Skeletal muscle tissue (tissue), 4 donors: ENCODE results near the gene CHCHD6. TPM values are rescaled to one million over a fixed set of nuclear protein-coding genes. Genes with fewer than 3 reads are reported as not detected.

Experiments
- H3K27ac ChIP-seq: one replicate; pipeline ENCODE4 v1.7.0; 2013; ENCODE audit warnings: mild to moderate bottlenecking, low read depth, low read length, inconsistent platforms
- H3K27me3 ChIP-seq, 3 donors: one replicate each; pipeline ENCODE4 v1.7.0; 2013; ENCODE audit warnings: low read length in 3 of 3; ENCODE audit not compliant: control insufficient read depth in 3 of 3, insufficient read depth in 3 of 3
- H3K36me3 ChIP-seq, 3 donors: one replicate each; pipeline ENCODE4 v1.7.0; 2013; ENCODE audit warnings: low read length in 3 of 3; ENCODE audit not compliant: control insufficient read depth in 3 of 3, insufficient read depth in 3 of 3
- H3K4me1 ChIP-seq, 3 donors: one replicate each; pipeline ENCODE4 v1.7.0; 2013; ENCODE audit warnings: low read length in 3 of 3, mild to moderate bottlenecking in 3 of 3; ENCODE audit not compliant: control insufficient read depth in 3 of 3, insufficient read depth in 3 of 3
- H3K4me3 ChIP-seq, 3 donors: one replicate each; pipeline ENCODE4 v1.7.0; 2013; ENCODE audit warnings: low read length in 3 of 3
- H3K9ac ChIP-seq, 3 donors: one replicate each; pipeline ENCODE4 v1.7.0; 2013; ENCODE audit warnings: low read length in 3 of 3, mild to moderate bottlenecking in 3 of 3, moderate library complexity in 2 of 3, low read depth in 1 of 3
- H3K9me3 ChIP-seq, 3 donors: one replicate each; pipeline ENCODE4 v1.7.0; 2013; ENCODE audit warnings: low read length in 3 of 3; ENCODE audit not compliant: control insufficient read depth in 3 of 3
- total RNA-seq: library from RNA; depleted of rRNA; stranded (reverse); fragments of >200 nt; gene quantifications from one replicate; pipeline ENCODE4 v1.2.3, GENCODE V29; 2014
- donor health status: Osteomylitis.

CHCHD6 gene
- total RNA-seq, 1 donor from 2014 or later = 8.9 TPM

DNA sequence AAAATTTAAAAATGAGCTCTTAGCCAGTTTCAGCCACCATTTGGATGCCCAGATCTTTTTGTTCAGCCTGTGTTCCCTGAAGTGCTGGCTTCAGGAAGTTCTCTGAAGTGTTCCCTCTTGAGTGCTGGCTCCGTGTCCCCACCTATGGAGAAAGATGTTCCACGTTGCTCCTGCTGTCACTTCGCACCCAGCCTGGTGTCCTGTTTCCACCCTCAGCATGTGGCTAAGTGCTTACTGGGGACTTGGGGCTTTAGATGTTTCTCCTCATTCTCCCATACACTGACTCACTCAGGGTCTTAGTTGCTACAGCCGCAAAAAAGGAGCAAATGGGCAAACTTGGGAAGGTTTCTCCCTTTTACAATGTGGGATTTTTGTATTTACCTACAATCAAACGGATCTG, 16.6 kb downstream of the CHCHD6 start:
- H3K27ac ChIP-seq = no peak overlapping the region
- H3K9ac ChIP-seq = no peak overlapping the region
- H3K4me1 ChIP-seq = no peaks in the 10 kb centered on the region
- H3K27me3 ChIP-seq = no peaks in the 10 kb centered on the region
- no peaks in the 10 kb centered on the region for H3K36me3 ChIP-seq
- no peak overlapping the region for H3K4me3 ChIP-seq
- no peaks in the 10 kb centered on the region for H3K9me3 ChIP-seq

DNA sequence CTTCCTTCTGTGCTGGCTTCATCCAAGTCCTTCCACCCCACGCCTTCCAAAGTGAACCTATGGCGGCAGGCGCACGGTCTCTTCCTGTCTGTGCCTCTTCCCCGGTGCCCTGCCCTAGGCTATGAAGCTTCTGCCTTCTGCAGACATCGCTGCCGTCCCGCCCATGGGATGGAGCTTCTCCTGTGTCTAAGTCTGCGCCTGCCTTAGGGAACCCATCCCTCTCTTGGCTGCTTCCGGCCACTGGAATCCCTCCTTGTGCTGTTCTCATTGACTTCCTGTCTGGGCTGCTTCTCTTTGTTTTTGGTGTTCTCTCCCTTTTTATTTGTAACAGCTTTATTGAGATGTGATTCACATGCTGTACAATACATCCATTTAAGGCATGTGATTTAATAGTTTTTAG, 17.2 kb downstream of the CHCHD6 start:
- Histone ChIP-seq H3K27ac (no peak overlapping the region), H3K4me1 (no peaks in the 10 kb centered on the region), H3K4me3 (no peak overlapping the region)

DNA sequence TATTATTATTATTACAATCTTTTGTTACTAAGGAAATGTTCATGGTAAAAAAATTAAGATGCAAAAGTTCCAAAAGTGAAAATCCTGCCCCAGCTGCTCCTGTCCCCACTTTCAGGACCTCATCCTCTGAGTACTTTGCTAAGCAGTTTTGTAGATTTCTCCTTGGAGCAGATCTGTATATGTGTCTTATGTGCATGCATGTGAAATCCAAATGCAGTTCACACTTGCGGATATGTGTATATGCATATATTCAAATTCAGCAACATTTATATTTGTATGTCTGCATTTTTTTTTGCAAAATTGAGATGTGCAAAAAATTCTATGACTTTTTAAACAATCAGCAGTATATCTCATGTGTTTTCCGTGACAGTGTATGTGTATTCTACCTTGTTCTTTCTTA, 19.2 kb downstream of the CHCHD6 start:
- H3K4me3 ChIP-seq = no peak overlapping the region
- no peak overlapping the region for H3K9ac ChIP-seq
- no peaks in the 10 kb centered on the region for H3K27me3 ChIP-seq
- H3K27ac ChIP-seq = no peak overlapping the region
- peaks cover 0 to 8% (median 6%) of the 10 kb centered on the region in 3 donors for H3K36me3 ChIP-seq
- no peaks in the 10 kb centered on the region for H3K9me3 ChIP-seq
- no peaks in the 10 kb centered on the region for H3K4me1 ChIP-seq

More for the DNA sequence above, 17.2 kb downstream of the CHCHD6 start:
- Histone ChIP-seq H3K9ac (no peak overlapping the region), H3K36me3 (no peaks in the 10 kb centered on the region), H3K27me3 (no peaks in the 10 kb centered on the region), H3K9me3 (no peaks in the 10 kb centered on the region)

DNA sequence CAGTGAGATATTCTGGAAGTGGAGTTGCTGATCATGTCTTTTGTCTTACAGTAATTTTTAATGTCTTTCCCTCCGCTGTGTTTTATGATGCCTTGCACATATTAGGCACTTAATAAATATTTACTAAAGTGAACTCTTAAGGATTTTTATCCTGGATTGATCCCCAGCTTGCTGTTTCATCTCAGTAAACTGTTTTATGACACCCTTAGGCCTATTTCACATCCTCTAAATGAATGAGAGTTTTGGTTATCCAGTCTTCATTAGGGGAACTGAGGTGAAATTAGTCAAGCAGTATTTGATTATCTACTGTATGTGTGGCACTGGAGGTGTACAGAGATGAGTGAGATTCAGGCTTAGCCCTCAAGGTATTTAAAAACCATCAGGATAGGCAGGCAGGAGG, 19.8 kb downstream of the CHCHD6 start:
- Histone ChIP-seq H3K9ac (no peak overlapping the region), H3K9me3 (no peaks in the 10 kb centered on the region), H3K36me3 (peaks cover 0 to 9% (median 6%) of the 10 kb centered on the region in 3 donors), H3K27me3 (no peaks in the 10 kb centered on the region), H3K27ac (no peak overlapping the region), H3K4me3 (no peak overlapping the region), H3K4me1 (no peaks in the 10 kb centered on the region)

DNA sequence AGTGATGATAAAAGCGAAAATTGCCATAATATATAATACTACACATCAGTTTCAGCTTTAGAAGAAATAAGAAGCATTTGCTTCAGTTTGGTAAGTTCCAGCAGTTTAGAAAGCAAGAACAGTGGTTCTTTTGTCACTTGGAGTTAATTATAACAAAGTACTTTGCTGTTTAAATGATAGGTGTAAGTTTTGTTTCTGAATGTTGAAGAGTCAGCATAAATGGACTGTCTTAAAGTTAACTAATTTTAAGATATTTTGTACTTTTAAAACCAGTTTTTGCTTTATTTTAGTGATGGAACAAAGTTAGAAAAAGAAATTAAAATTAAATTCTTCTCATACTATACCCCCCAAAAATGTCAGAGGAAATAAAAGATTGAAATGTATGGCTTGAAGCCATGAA, 24.6 kb downstream of the CHCHD6 start:
- Histone ChIP-seq H3K36me3 (peaks cover 9 to 10% (median 10%) of the 10 kb centered on the region in 3 donors), H3K9ac (no peak overlapping the region), H3K27me3 (no peaks in the 10 kb centered on the region), H3K4me1 (no peaks in the 10 kb centered on the region), H3K9me3 (no peaks in the 10 kb centered on the region), H3K4me3 (no peak overlapping the region), H3K27ac (no peak overlapping the region)

DNA sequence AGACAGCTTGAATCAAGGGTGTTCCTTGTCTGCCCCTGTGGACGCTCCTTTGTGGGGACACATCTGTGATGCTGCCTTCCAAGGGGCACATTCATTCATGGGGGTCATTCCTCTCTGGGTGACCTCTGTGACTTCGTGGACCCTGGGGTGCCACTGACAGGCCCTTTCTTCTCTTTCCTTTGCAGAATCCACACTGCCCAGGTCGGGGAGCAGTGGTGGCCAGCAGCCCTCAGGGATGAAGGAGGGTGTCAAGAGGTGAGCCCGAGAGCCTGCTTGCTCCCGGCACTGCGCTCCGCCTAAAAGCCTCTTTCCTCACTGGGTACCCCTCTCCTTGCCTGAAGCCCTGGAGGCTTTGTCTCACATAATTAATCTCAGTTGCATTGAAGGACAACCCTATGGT, 26.3 kb downstream of the CHCHD6 start:
- Histone ChIP-seq H3K9ac (no peak overlapping the region), H3K4me3 (no peak overlapping the region)

DNA sequence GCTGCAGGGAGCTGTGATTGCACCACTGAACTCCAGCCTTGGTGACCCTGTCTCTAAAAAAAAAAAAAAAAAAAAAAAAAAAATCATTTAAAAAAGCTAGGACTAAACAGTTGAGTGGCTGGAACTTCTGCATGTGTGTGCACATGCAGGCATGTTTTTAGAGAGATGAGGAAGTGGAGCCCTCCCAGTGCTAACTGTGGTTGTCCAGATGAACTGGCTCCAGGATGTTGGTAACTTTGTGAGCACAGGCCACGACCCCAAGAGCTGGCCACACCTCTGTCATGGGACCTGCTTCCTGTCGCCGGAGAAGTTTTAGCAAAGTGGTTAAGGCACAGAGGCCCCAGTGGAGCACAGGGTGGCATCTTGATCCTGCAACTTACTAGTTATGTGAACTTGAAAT, 27.0 kb downstream of the CHCHD6 start:
- H3K27me3 ChIP-seq = no peaks in the 10 kb centered on the region
- H3K4me3 ChIP-seq = no peak overlapping the region
- no peak overlapping the region for H3K27ac ChIP-seq
- H3K4me1 ChIP-seq = no peaks in the 10 kb centered on the region
- no peaks in the 10 kb centered on the region for H3K9me3 ChIP-seq
- peaks cover 14 to 19% (median 15%) of the 10 kb centered on the region in 3 donors for H3K36me3 ChIP-seq
- H3K9ac ChIP-seq = no peak overlapping the region

More for the DNA sequence above, 26.3 kb downstream of the CHCHD6 start:
- H3K4me1 ChIP-seq = no peaks in the 10 kb centered on the region
- no peaks in the 10 kb centered on the region for H3K9me3 ChIP-seq
- H3K27ac ChIP-seq = no peak overlapping the region
- H3K36me3 ChIP-seq = peaks cover 14 to 19% (median 15%) of the 10 kb centered on the region in 3 donors
- H3K27me3 ChIP-seq = no peaks in the 10 kb centered on the region

DNA sequence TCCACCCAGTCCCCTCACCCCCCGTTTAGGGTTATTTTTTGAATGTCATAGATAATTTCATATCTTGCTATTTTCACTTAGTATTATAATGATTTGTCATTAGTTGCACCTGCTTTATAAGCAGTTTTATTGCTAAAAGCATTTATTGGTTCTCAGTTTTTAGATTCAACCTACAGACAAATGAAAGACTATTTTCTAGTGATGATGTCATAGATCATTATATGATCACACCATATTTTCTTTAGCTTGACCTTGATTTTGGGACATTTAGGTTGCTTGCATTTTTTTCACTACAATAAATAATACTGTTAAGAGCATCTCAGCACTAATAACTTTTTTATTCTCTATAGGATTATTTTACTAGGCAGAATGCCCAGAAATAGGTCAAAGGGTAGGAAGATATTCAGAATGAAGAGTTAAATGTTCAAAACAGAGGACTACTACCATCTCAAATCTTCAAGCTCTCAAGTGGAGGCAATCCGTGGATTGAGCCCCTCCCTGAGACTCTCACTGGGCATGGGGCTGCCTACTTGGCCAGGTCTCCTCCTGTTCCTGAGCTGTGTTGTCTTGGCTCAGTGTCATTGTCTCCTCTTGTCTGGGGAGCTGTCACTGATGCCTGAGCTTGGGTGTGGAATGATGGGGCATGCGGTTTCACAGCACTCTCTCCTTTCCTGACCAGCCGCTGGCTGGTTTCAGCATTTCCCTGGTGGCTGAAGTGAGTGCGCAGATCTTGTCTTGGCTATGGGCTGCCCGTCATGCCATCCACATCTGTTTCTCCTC, 28.4 kb downstream of the CHCHD6 start:
- no peak overlapping the region for H3K9ac ChIP-seq
- no peaks in the 10 kb centered on the region for H3K27me3 ChIP-seq
- H3K36me3 ChIP-seq = peaks cover 8 to 19% (median 9%) of the 10 kb centered on the region in 3 donors
- H3K4me3 ChIP-seq = no peak overlapping the region
- no peak overlapping the region for H3K27ac ChIP-seq
- H3K4me1 ChIP-seq = no peaks in the 10 kb centered on the region
- no peaks in the 10 kb centered on the region for H3K9me3 ChIP-seq

DNA sequence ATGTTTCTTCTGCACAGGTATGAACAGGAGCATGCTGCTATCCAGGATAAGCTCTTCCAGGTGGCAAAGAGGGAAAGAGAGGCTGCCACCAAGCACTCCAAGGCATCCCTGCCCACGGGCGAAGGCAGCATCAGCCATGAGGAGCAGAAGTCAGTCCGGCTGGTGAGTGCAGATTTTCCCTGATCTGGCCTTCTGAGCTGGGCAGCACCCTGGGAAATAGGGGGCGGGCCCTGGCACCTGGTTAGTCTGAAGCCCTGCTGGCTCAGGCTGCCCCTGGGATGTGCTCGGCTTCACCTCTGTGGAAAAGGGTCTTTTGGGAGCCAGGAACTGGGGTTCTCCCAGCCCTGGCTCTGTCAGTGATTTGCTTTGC, 29.0 kb downstream of the CHCHD6 start:
- Histone ChIP-seq H3K27ac (no peak overlapping the region), H3K36me3 (peaks cover 8 to 19% (median 9%) of the 10 kb centered on the region in 3 donors), H3K9ac (no peak overlapping the region), H3K4me1 (no peaks in the 10 kb centered on the region), H3K9me3 (no peaks in the 10 kb centered on the region), H3K4me3 (no peak overlapping the region), H3K27me3 (no peaks in the 10 kb centered on the region)

DNA sequence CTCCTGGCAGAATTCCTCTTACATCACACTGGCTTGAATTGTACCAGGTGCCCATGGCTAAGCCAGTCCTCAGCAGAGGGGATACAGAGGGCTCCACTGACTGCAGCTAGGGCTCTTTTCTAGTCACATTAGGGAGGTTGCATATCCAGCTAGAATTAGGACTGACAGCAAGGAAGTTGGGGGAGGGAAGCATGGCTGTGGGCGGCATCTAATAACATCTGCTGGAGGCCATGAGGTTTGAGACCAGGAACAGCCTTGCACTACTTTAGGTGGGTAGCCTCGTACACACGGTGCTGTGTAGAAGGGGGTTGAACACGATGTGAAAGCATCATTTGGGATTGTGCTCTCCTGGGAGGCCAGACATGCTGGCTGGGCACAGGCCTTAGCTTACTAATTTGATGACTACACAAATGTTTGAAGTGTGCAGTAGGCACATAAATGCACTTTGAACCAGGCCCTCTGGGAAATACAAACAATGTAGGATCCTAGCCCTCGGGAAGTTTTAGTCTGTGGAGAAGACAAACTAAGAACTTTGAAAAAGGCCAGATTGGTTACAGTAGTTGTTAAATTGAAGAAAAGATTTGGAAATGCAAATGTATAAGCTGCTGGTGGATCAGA, 30.2 kb downstream of the CHCHD6 start:
- Histone ChIP-seq H3K27me3 (no peaks in the 10 kb centered on the region), H3K9me3 (no peaks in the 10 kb centered on the region), H3K9ac (no peak overlapping the region), H3K4me3 (no peak overlapping the region), H3K27ac (no peak overlapping the region), H3K4me1 (no peaks in the 10 kb centered on the region), H3K36me3 (peaks cover 5 to 19% (median 9%) of the 10 kb centered on the region in 3 donors)
